HL-60 (cell line): Measurements from ENCODE around the gene PTPDC1.
A peak's percentile ranks its signal among the peaks of the same experiment; 100 is the strongest.

Source experiments
- DNase-seq, 2 experiments: peaks; one replicate each; pipeline ENCODE4 v3.0.0-alpha.2; 2010 to 2020; ENCODE audit warnings: low read depth in 1 of 2, low spot score in 1 of 2
- H3K27ac ChIP-seq: fragments of 250-450 bp; sonication (Bioruptor Pico); replicated peaks from 2 replicates; pipeline ENCODE4 v1.5.1; 2020; ENCODE audit warnings: mild to moderate bottlenecking, moderate library complexity
- H3K27me3 ChIP-seq: fragments of 250-450 bp; sonication (Bioruptor Pico); 2 replicates; pipeline ENCODE4 v1.5.1; 2021; ENCODE audit warnings: mild to moderate bottlenecking, moderate library complexity; ENCODE audit not compliant: insufficient read depth, poor library complexity, severe bottlenecking
- H3K4me3 ChIP-seq: replicated peaks from 2 replicates; pipeline ENCODE4 v1.5.1; 2011; ENCODE audit warnings: mild to moderate bottlenecking, control low read depth, low read length; ENCODE audit not compliant: insufficient read depth
- GABPA ChIP-seq: IDR thresholded peaks from 2 replicates; pipeline ENCODE4 v1.6.1; 2012; ENCODE audit warnings: low read depth
- POLR2AphosphoS5 ChIP-seq: IDR thresholded peaks from 2 replicates; pipeline ENCODE4 v1.6.1; 2012; ENCODE audit warnings: low read depth
- SPI1 ChIP-seq: IDR thresholded peaks from 2 replicates; pipeline ENCODE4 v1.6.1; 2012; ENCODE audit warnings: low read depth, mild to moderate bottlenecking, borderline replicate concordance
- TF ChIP-seq, protein P1 (sequence below): IDR thresholded peaks from one replicate; pipeline ENCODE4 v1.5.1; 2011; ENCODE audit warnings: low read length, control low read depth, inconsistent platforms; ENCODE audit not compliant: insufficient read depth
- TF ChIP-seq, protein P2 (sequence below): IDR thresholded peaks from 2 replicates; pipeline ENCODE4 v1.6.1; 2012; ENCODE audit warnings: low read depth; ENCODE audit not compliant: insufficient replicate concordance

Gene PTPDC1

DNA sequence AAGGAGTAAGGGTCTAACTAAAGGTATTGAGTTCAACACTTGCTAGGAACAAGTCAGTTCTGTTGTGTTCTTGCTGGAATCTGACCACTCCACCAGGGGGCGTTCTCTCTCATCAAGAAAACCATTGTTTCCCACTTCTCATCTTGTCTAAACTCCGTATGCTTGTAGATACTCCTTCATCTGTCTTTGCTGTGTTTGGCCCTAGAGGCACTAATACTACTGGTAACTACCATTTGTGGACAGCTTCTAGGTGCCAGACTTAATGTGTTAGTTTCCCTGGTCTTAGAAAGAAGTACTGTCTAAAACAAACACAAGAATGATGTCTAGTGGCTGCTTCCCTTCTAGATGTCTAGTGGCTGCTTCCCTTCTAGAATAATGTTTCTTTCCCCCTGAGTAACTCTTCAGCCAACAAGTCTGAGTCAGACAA is 18.7 kb upstream of the PTPDC1 start:
- TF ChIP-seq, protein P1, sequence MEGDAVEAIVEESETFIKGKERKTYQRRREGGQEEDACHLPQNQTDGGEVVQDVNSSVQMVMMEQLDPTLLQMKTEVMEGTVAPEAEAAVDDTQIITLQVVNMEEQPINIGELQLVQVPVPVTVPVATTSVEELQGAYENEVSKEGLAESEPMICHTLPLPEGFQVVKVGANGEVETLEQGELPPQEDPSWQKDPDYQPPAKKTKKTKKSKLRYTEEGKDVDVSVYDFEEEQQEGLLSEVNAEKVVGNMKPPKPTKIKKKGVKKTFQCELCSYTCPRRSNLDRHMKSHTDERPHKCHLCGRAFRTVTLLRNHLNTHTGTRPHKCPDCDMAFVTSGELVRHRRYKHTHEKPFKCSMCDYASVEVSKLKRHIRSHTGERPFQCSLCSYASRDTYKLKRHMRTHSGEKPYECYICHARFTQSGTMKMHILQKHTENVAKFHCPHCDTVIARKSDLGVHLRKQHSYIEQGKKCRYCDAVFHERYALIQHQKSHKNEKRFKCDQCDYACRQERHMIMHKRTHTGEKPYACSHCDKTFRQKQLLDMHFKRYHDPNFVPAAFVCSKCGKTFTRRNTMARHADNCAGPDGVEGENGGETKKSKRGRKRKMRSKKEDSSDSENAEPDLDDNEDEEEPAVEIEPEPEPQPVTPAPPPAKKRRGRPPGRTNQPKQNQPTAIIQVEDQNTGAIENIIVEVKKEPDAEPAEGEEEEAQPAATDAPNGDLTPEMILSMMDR, result peak; percentile 75
- TF ChIP-seq GABPA (no peak), SPI1 (0 out of 2 replicates have a peak, but pooled peaks have one; percentile 19), POLR2AphosphoS5 (no peak)
- TF ChIP-seq, protein P2, sequence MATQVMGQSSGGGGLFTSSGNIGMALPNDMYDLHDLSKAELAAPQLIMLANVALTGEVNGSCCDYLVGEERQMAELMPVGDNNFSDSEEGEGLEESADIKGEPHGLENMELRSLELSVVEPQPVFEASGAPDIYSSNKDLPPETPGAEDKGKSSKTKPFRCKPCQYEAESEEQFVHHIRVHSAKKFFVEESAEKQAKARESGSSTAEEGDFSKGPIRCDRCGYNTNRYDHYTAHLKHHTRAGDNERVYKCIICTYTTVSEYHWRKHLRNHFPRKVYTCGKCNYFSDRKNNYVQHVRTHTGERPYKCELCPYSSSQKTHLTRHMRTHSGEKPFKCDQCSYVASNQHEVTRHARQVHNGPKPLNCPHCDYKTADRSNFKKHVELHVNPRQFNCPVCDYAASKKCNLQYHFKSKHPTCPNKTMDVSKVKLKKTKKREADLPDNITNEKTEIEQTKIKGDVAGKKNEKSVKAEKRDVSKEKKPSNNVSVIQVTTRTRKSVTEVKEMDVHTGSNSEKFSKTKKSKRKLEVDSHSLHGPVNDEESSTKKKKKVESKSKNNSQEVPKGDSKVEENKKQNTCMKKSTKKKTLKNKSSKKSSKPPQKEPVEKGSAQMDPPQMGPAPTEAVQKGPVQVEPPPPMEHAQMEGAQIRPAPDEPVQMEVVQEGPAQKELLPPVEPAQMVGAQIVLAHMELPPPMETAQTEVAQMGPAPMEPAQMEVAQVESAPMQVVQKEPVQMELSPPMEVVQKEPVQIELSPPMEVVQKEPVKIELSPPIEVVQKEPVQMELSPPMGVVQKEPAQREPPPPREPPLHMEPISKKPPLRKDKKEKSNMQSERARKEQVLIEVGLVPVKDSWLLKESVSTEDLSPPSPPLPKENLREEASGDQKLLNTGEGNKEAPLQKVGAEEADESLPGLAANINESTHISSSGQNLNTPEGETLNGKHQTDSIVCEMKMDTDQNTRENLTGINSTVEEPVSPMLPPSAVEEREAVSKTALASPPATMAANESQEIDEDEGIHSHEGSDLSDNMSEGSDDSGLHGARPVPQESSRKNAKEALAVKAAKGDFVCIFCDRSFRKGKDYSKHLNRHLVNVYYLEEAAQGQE, result no peak
- H3K27me3 ChIP-seq, result no peaks in the 10 kb centered on the region
- H3K27ac ChIP-seq, result no peak overlapping the region
- H3K4me3 ChIP-seq, result no peak overlapping the region
- peak in 1 of 2 experiments; percentile 76 for DNase-seq

DNA sequence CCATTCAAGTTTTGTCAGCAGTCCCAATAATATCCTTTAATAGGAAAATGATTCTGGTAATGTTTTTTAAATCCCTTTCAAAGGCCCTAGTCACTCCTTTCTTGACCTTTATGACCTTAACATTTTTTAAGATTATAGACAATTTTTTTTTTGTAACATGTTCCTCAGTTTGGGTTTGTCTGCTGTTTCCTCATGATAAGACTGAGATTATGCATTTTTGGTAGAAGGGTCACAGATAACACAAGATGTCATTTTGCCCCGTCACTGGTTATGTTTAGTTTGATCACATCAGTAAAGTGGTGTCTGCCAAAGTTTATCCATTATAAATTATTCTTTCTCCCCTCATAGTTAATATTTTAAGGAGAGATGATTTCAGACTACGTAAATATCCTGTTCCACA is 16.0 kb upstream of the PTPDC1 start:
- DNase-seq, result no peak
- H3K4me3 ChIP-seq, result no peak overlapping the region
- H3K27ac ChIP-seq, result no peak overlapping the region
- TF ChIP-seq POLR2AphosphoS5 (no peak), GABPA (no peak), SPI1 (no peak)
- TF ChIP-seq, protein P2, result no peak
- TF ChIP-seq, protein P1, result no peak
- H3K27me3 ChIP-seq, result no peaks in the 10 kb centered on the region

DNA sequence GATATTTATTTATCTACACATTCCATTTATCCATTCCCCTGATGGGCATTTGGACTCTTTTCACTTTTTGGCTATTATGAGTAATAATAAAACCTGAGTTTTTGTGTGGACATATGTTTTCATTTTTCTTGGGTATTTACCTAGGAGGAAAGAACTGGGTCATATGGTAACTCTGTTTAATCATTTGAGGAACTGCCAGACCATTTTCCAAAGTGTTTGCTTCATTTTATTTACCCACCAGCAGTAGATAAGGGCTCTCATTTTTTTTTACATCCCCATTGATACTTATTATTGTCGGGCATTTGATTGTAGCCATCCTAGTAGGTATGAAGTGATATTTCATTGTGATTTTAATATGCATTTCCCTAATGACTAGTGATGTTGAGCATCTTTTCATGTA is 7.7 kb upstream of the PTPDC1 start:
- TF ChIP-seq SPI1 (no peak), GABPA (no peak), POLR2AphosphoS5 (no peak)
- TF ChIP-seq, protein P1, result no peak
- TF ChIP-seq, protein P2, result no peak
- DNase-seq, result no peak
- H3K4me3 ChIP-seq, result no peak overlapping the region

More for the DNA sequence above, 7.7 kb upstream of the PTPDC1 start:
- Histone ChIP-seq H3K27me3 (no peaks in the 10 kb centered on the region), H3K27ac (no peak overlapping the region)
